ENCODE measurements around the gene CBX4.

CBX4 gene

DNA sequence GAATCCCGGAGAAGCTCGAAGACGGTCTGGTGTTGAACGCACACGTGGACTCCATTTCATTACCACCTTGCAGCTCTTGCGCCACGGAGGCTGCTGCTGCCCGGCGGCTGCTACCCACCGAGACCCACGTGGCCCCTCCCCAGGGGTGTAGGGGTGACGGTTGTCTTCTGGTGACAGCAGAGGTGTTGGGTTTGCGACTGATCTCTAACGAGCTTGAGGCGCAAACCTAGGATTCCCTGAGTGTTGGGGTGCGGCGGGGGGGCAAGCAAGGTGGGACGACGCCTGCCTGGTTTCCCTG lies 1.7 kb upstream of the CBX4 start:
- DNase-seq = no peak

DNA sequence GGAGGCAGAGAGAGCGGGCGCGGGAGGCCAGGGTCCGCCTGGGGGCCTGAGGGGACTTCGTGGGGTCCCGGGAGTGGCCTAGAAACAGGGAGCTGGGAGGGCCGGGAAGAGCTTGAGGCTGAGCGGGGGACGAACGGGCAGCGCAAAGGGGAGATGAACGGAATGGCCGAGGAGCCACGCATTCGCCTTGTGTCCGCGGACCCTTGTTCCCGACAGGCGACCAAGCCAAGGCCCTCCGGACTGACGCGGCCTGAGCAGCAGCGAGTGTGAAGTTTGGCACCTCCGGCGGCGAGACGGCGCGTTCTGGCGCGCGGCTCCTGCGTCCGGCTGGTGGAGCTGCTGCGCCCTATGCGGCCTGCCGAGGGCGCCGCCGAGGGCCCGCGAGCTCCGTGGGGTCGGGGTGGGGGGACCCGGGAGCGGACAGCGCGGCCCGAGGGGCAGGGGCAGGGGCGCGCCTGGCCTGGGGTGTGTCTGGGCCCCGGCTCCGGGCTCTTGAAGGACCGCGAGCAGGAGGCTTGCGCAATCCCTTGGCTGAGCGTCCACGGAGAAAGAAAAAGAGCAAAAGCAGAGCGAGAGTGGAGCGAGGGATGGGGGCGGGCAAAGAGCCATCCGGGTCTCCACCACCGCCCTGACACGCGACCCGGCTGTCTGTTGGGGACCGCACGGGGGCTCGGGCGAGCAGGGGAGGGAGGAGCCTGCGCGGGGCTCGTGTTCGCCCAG lies 1.2 kb upstream of the CBX4 start:
- DNase-seq = no peak

DNA sequence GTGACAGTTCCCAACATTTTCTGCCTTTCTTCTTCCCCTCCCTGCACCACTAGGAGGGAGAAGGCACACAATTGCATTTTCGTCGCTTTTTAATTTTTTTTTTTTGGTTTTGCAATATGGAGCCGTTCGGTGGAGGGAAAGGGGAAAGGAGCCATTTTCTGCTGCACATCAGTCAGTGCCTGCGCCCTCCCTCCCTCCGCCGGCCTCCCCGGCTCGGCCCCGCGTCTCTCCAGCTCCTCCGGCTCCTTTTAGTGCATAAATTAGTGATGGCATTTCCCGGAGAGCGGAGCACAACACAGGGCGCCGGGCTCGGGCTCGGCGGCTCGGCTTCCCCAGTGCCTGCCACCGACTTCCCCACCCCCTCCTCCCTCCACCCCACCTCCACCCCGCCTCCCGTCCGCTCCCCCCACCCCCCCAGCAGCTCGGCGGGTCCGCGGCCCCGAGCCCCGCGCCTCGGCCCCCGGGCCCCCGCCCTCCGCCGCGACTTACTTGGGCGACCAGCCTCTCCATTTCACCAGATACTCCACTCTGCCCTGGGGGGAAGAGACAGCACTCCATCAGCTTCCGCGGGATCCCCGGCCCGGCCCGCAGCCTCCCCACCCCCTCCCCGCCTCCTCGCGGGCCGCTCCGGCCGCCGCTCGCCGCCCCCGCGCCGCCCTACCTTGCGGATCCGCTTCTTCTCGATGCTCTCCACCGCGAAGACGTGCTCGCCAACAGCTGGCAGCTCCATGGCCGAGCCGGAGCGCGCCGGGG lies 542 bp downstream of the CBX4 start:
- no peak for DNase-seq

- no peak for DNase-seq
Measured at GRCh38 chr17:79837888-79838521, 1.2 kb downstream of the CBX4 start.

- no peak for DNase-seq
Measured at GRCh38 chr17:79836972-79837887, 2.0 kb downstream of the CBX4 start.

DNA sequence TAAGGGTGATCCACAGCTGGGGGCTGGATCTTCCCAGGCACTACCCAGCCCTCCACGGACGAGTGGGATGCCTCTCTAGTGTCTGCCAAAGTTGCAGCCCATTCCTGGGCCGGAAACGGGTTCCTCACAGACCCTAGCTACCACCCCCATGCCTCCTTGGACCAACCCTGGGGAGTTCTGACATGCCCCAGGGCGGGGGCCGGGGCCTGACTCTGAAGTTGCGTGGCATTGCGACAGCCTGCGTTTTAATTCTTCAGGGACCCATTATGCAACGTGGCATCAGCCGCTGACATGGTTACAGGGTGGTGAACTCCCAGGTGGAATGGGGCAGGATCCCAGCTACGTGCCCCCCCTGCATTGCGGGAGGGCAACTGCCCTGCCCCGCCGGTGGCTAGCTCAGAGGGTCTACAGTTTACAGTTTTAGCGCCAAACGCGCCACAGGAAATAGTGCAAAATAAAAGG lies 2.7 kb downstream of the CBX4 start:
- DNase-seq = no peak

GRCh38 chr17:79835953-79836509 lies 3.2 kb downstream of the CBX4 start:
- DNase-seq = no peak

- no peak for DNase-seq
Measured at GRCh38 chr17:79835470-79835899, 3.8 kb downstream of the CBX4 start.

- DNase-seq = no peak
Measured at GRCh38 chr17:79834565-79835469, 4.4 kb downstream of the CBX4 start.

GRCh38 chr17:79833744-79834564 lies 5.3 kb downstream of the CBX4 start:
- DNase-seq = no peak

GRCh38 chr17:79833110-79833450 lies 6.2 kb downstream of the CBX4 start:
- DNase-seq = no peak

GRCh38 chr17:79832218-79833109 lies 6.8 kb downstream of the CBX4 start:
- no peak for DNase-seq

GRCh38 chr17:79831265-79832217 lies 7.7 kb downstream of the CBX4 start:
- DNase-seq = no peak

DNA sequence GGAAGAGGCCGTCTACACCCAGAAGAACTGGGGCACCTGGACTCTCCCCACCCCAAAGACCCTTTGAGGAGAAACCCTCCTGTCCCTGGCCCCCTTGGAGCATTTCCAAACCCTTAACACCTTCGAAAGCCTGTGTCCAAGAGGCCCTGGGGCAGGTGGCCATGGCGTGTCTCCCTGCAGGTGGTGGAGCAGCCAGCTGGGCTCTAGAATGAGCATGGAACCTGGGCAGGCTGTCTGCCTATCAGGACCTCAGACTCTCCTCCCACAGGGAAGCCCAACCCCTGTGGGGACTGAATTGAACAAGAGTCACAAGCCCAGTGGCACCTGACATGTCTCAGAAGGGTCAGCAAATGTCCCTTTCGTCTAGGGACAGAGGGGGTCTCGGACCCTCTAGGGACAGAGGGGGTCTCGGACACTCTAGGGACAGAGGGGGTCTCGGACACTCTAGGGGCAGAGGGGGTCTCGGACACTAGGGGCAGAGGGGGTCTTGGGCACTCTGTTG lies 8.4 kb downstream of the CBX4 start:
- no peak for DNase-seq

DNA sequence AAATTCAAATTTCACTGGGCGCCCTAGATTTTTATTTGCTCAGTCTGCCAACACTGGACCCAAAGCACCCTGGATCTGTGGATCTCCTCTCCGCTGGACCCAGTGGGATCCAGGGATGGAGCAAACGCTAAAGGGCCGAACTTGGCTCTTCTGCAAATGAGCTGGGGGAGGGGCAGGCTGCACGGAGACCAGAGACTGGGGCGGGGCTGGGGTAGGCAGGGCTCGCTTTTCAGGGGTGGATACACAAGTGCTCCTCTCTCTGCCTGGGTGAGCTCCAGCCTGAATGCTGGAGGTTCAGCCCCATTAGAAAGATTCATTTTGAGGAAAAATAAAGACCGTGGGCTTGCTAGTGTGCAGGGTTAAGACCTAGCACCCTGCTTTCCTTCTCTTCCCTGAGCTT lies 8.9 kb downstream of the CBX4 start:
- DNase-seq = no peak

GRCh38 chr17:79829457-79829856 lies 9.8 kb downstream of the CBX4 start:
- DNase-seq = no peak

DNA sequence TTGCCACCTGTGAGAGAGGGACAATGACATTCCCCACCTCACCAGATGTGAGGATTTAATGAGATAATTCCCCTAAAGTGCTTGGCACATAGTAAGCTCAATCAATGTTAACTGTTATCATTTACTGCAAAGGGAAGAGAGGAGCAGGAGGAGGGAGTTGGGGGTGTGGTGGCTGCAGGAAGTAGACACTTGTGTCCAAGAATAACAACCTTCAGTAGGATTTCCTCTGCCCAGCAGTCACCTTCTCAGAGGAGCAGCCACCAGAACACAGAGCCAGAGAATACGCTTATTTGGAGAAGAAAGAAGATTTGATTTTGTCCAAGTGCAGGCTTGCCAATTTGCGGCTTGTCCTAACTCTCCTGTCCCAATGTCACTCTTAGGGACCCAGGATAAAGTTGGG lies 10.2 kb downstream of the CBX4 start:
- no peak for DNase-seq

- no peak for DNase-seq
Measured at GRCh38 chr17:79826841-79827578, 12.2 kb downstream of the CBX4 start.
